Measurements from ENCODE around the gene COX15.

COX15 gene

DNA sequence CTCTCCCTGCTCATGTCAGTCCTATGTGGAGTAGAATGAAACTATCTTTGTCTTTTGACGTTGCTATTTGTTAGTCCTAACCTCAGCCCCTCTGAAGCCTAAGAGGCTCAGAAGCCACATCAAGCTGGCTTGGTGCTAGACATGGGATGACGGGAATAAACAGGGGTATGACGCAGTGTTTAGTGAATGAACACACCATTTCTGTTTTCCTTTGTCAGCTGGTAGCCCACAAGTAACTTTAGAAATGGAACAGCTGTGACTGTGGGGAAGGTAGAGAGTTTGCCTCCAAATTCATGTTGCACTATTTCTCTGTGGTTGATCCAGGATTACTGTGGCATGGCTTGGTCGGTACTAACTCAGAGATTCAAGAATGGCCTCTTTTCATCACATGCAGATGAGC lies 31.3 kb downstream of the COX15 start:
- no peak overlapping the region for H3K27ac ChIP-seq (replicated peaks; ENCODE audit: low read length)
- H2BK15ac ChIP-seq (ENCODE audit: low read length), result no peak overlapping the region

GRCh38 chr10:99698504-99699080 lies 33.3 kb downstream of the COX15 start:
- Histone ChIP-seq H3K36me3 (replicated peaks in 1 of 2; ENCODE audit: control insufficient read depth in 2 of 2, insufficient read depth in 2 of 2, low read length in 2 of 2) (peaks cover 16 to 66% of the 10 kb centered on the region in 2 donors), H2AK5ac (ENCODE audit: low read depth, low read length) (no peak overlapping the region), H3K4ac (ENCODE audit: low read length) (no peak overlapping the region), H3K4me1 (ENCODE audit: control insufficient read depth in 2 of 2, insufficient read depth in 1 of 2, low read depth in 1 of 2, low read length in 2 of 2) (no peaks in the 10 kb centered on the region), H2BK12ac (ENCODE audit: low read length) (no peak overlapping the region), H4K8ac (ENCODE audit: low read depth, low read length) (no peak overlapping the region), H2BK120ac (ENCODE audit: low read depth, low read length) (no peak overlapping the region), H3K9me3 (replicated peaks in 1 of 2; ENCODE audit: control insufficient read depth in 2 of 2, insufficient read depth in 1 of 2, low read depth in 1 of 2, low read length in 2 of 2) (no peaks in the 10 kb centered on the region), H3K4me3 (ENCODE audit: low read length in 2 of 2) (no peak overlapping the region), H2BK15ac (ENCODE audit: low read length) (no peak overlapping the region), H3K27me3 (ENCODE audit: control insufficient read depth in 3 of 3, insufficient read depth in 3 of 3, low read depth in 1 of 3, low read length in 3 of 3) (no peaks in the 10 kb centered on the region), H2AFZ (ENCODE audit: low read length) (no peak overlapping the region), H3K23ac (ENCODE audit: low read depth, low read length, poor library complexity) (no peak overlapping the region), H2BK5ac (ENCODE audit: low read length) (no peak overlapping the region), H3K79me1 (ENCODE audit: low read depth, low read length) (no peaks in the 10 kb centered on the region), H3K27ac (replicated peaks; ENCODE audit: low read length) (no peak overlapping the region), H3K9ac (ENCODE audit: low read depth, low read length, poor library complexity) (no peak overlapping the region), H3K18ac (ENCODE audit: low read length) (no peak overlapping the region), H3K14ac (ENCODE audit: low read length) (no peak overlapping the region), H4K91ac (ENCODE audit: low read depth, low read length, poor library complexity) (no peak overlapping the region), H3K4me2 (ENCODE audit: insufficient read depth, low read length, poor library complexity, severe bottlenecking) (no peak overlapping the region)
- WGBS, 2 donors (ENCODE audit: extremely low coverage in 2 of 2, insufficient read length in 2 of 2, insufficient replicate concordance in 1 of 2), result no CpG with 5 or more reads among the region's 8 CpGs
- DNase-seq (ENCODE audit: low spot score), result no peak

More for the DNA sequence above, 31.3 kb downstream of the COX15 start:
- Histone ChIP-seq H3K9ac (ENCODE audit: low read depth, low read length, poor library complexity) (no peak overlapping the region), H3K9me3 (replicated peaks in 1 of 2; ENCODE audit: control insufficient read depth in 2 of 2, insufficient read depth in 1 of 2, low read depth in 1 of 2, low read length in 2 of 2) (no peaks in the 10 kb centered on the region), H2BK5ac (ENCODE audit: low read length) (no peak overlapping the region), H4K91ac (ENCODE audit: low read depth, low read length, poor library complexity) (no peak overlapping the region), H2AFZ (ENCODE audit: low read length) (no peak overlapping the region), H3K18ac (ENCODE audit: low read length) (no peak overlapping the region), H3K4me3 (ENCODE audit: low read length in 2 of 2) (no peak overlapping the region), H4K8ac (ENCODE audit: low read depth, low read length) (no peak overlapping the region), H3K14ac (ENCODE audit: low read length) (no peak overlapping the region), H2BK120ac (ENCODE audit: low read depth, low read length) (no peak overlapping the region), H3K23ac (ENCODE audit: low read depth, low read length, poor library complexity) (no peak overlapping the region), H3K79me1 (ENCODE audit: low read depth, low read length) (peaks cover 2% of the 10 kb centered on the region), H3K4me1 (ENCODE audit: control insufficient read depth in 2 of 2, insufficient read depth in 1 of 2, low read depth in 1 of 2, low read length in 2 of 2) (no peaks in the 10 kb centered on the region), H3K4me2 (ENCODE audit: insufficient read depth, low read length, poor library complexity, severe bottlenecking) (no peak overlapping the region), H2BK12ac (ENCODE audit: low read length) (no peak overlapping the region), H3K27me3 (ENCODE audit: control insufficient read depth in 3 of 3, insufficient read depth in 3 of 3, low read depth in 1 of 3, low read length in 3 of 3) (no peaks in the 10 kb centered on the region), H2AK5ac (ENCODE audit: low read depth, low read length) (no peak overlapping the region), H3K4ac (ENCODE audit: low read length) (no peak overlapping the region), H3K36me3 (replicated peaks in 1 of 2; ENCODE audit: control insufficient read depth in 2 of 2, insufficient read depth in 2 of 2, low read length in 2 of 2) (peaks cover 18 to 86% of the 10 kb centered on the region in 2 donors)
- no CpG with 5 or more reads among the region's 4 CpGs for WGBS, 2 donors (ENCODE audit: extremely low coverage in 2 of 2, insufficient read length in 2 of 2, insufficient replicate concordance in 1 of 2)
- DNase-seq (ENCODE audit: low spot score), result no peak

DNA sequence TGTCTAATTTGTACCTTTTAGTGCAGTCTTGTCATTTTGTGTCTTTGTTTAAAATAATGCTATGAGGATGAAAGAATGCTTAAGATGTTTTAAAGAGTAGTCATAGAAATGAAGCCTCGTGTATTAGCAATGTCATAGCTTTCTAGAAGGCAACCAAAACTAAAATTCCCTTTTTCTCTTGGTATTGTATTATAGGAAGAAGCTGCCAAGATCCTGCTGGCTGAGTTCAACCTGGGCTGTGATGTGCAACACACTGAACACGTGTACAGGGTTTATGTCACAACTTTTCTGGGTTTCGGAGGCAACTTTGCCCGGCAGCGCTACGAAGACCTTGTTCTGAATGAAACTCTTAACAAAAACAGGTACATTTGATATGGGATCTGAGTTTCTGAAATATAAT lies 36.2 kb downstream of the COX15 start:
- Histone ChIP-seq H2BK15ac (ENCODE audit: low read length) (no peak overlapping the region), H3K27me3 (ENCODE audit: control insufficient read depth in 3 of 3, insufficient read depth in 3 of 3, low read depth in 1 of 3, low read length in 3 of 3) (no peaks in the 10 kb centered on the region), H3K9me3 (replicated peaks in 1 of 2; ENCODE audit: control insufficient read depth in 2 of 2, insufficient read depth in 1 of 2, low read depth in 1 of 2, low read length in 2 of 2) (no peaks in the 10 kb centered on the region), H2BK120ac (ENCODE audit: low read depth, low read length) (no peak overlapping the region), H3K4ac (ENCODE audit: low read length) (no peak overlapping the region), H2AFZ (ENCODE audit: low read length) (no peak overlapping the region), H3K4me3 (ENCODE audit: low read length in 2 of 2) (no peak overlapping the region), H3K23ac (ENCODE audit: low read depth, low read length, poor library complexity) (no peak overlapping the region), H3K14ac (ENCODE audit: low read length) (no peak overlapping the region), H2AK5ac (ENCODE audit: low read depth, low read length) (no peak overlapping the region), H3K9ac (ENCODE audit: low read depth, low read length, poor library complexity) (no peak overlapping the region), H3K4me1 (ENCODE audit: control insufficient read depth in 2 of 2, insufficient read depth in 1 of 2, low read depth in 1 of 2, low read length in 2 of 2) (no peaks in the 10 kb centered on the region), H2BK5ac (ENCODE audit: low read length) (no peak overlapping the region), H3K4me2 (ENCODE audit: insufficient read depth, low read length, poor library complexity, severe bottlenecking) (no peak overlapping the region), H3K18ac (ENCODE audit: low read length) (no peak overlapping the region), H4K8ac (ENCODE audit: low read depth, low read length) (no peak overlapping the region), H3K27ac (replicated peaks; ENCODE audit: low read length) (no peak overlapping the region), H3K79me1 (ENCODE audit: low read depth, low read length) (no peaks in the 10 kb centered on the region), H2BK12ac (ENCODE audit: low read length) (no peak overlapping the region), H3K36me3 (replicated peaks in 1 of 2; ENCODE audit: control insufficient read depth in 2 of 2, insufficient read depth in 2 of 2, low read length in 2 of 2) (peaks cover 14 to 71% of the 10 kb centered on the region in 2 donors), H4K91ac (ENCODE audit: low read depth, low read length, poor library complexity) (no peak overlapping the region)
- WGBS, 2 donors (ENCODE audit: extremely low coverage in 2 of 2, insufficient read length in 2 of 2, insufficient replicate concordance in 1 of 2), result no CpG with 5 or more reads among the region's 6 CpGs
- no peak for DNase-seq (ENCODE audit: low spot score)

DNA sequence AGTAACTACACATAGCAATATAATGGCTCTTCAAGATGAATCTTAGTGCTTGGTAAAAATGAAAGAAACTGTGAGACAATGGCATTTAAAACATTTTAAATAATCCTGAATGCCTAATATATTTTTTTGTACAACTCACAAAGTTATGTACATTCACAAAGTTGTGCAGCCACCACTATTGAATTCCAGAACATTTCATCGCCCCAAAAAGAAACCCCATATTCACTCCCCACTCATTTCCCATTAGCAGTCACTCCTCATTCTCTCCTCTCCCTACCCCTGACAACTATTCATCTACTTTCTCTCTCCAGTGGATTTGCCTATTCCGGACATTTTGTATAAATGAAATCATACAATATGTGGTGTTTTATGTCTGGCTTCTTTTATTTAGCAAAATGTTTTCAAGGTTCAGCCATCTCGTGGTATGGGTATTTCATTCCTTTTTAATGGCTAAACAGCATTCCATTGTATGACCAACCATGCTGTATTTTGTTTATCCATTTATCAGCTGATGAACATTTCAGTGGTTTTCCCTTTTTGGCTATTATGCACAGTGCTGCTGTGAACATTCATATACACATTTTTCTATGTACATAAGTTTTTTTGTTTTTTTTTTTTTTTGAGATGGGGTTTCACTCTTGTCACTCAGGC lies 37.9 kb downstream of the COX15 start:
- H3K36me3 ChIP-seq (replicated peaks in 1 of 2; ENCODE audit: control insufficient read depth in 2 of 2, insufficient read depth in 2 of 2, low read length in 2 of 2), result peaks cover 9 to 70% of the 10 kb centered on the region in 2 donors
- no peak overlapping the region for H3K23ac ChIP-seq (ENCODE audit: low read depth, low read length, poor library complexity)
- no peak overlapping the region for H2AK5ac ChIP-seq (ENCODE audit: low read depth, low read length)
- H3K9ac ChIP-seq (ENCODE audit: low read depth, low read length, poor library complexity), result no peak overlapping the region
- H3K27ac ChIP-seq (replicated peaks; ENCODE audit: low read length), result no peak overlapping the region
- H2BK12ac ChIP-seq (ENCODE audit: low read length), result no peak overlapping the region
- WGBS, 2 donors (ENCODE audit: extremely low coverage in 2 of 2, insufficient read length in 2 of 2, insufficient replicate concordance in 1 of 2), result no CpG with 5 or more reads among the region's 3 CpGs
- H2BK15ac ChIP-seq (ENCODE audit: low read length), result no peak overlapping the region
- no peak overlapping the region for H2BK120ac ChIP-seq (ENCODE audit: low read depth, low read length)
- no peak overlapping the region for H3K14ac ChIP-seq (ENCODE audit: low read length)
- no peak overlapping the region for H4K8ac ChIP-seq (ENCODE audit: low read depth, low read length)
- H3K4me3 ChIP-seq (ENCODE audit: low read length in 2 of 2), result no peak overlapping the region
- H3K27me3 ChIP-seq (ENCODE audit: control insufficient read depth in 3 of 3, insufficient read depth in 3 of 3, low read depth in 1 of 3, low read length in 3 of 3), result no peaks in the 10 kb centered on the region
- no peak overlapping the region for H2BK5ac ChIP-seq (ENCODE audit: low read length)
- H2AFZ ChIP-seq (ENCODE audit: low read length), result no peak overlapping the region
- H3K4ac ChIP-seq (ENCODE audit: low read length), result no peak overlapping the region
- no peaks in the 10 kb centered on the region for H3K9me3 ChIP-seq (replicated peaks in 1 of 2; ENCODE audit: control insufficient read depth in 2 of 2, insufficient read depth in 1 of 2, low read depth in 1 of 2, low read length in 2 of 2)
- DNase-seq (ENCODE audit: low spot score), result no peak
- no peak overlapping the region for H3K18ac ChIP-seq (ENCODE audit: low read length)
- no peaks in the 10 kb centered on the region for H3K4me1 ChIP-seq (ENCODE audit: control insufficient read depth in 2 of 2, insufficient read depth in 1 of 2, low read depth in 1 of 2, low read length in 2 of 2)
- no peak overlapping the region for H3K4me2 ChIP-seq (ENCODE audit: insufficient read depth, low read length, poor library complexity, severe bottlenecking)
- H4K91ac ChIP-seq (ENCODE audit: low read depth, low read length, poor library complexity), result no peak overlapping the region
- H3K79me1 ChIP-seq (ENCODE audit: low read depth, low read length), result no peaks in the 10 kb centered on the region

All from neuronal stem cell (in vitro differentiated cells).